GM12878 (cell line): Measurements from ENCODE around the gene KDM6A. TPM values are rescaled to one million over a fixed set of nuclear protein-coding genes. Genes with fewer than 3 reads are reported as not detected.

ENCODE experiments used
- ATAC-seq: fragments of 200-7000 bp; cut with Tn5 transposase; 3 replicates; pipeline ENCODE4 v1.9.1; 2020; ENCODE audit warnings: mild to moderate bottlenecking, moderate library complexity
- BruUV-seq: library from RNA; stranded (reverse); fragments of 400-500 nt; replicated peaks from 2 replicates; lab custom pipeline; 2021; lab: Mats Ljungman, UMichigan
- CTCF ChIA-PET: fragments of 300-600 bp; sonication (Branson Sonifier 250); formaldehyde crosslinking; extraction: SDS; loops from one replicate; lab custom pipeline; 2021; ENCODE audit warnings: inconsistent platforms; lab: Yijun Ruan, JAX
- POLR2A ChIA-PET: fragments of 350-600 bp; formaldehyde crosslinking; extraction: SDS; loops from one replicate; lab custom pipeline; 2021; ENCODE audit warnings: inconsistent platforms; lab: Charles Lee
- RAD21 ChIA-PET: fragments of 300-600 bp; sonication (Branson Sonifier 250); formaldehyde crosslinking; loops from one replicate; lab custom pipeline; 2023; ENCODE audit warnings: antibody characterized with exemption; ENCODE audit not compliant: unreplicated experiment; lab: Charles Lee
- SMC1A ChIA-PET: fragments of 300-600 bp; sonication (Branson Sonifier 250); formaldehyde crosslinking; loops from one replicate; lab custom pipeline; 2023; ENCODE audit not compliant: unreplicated experiment, uncharacterized antibody; lab: Charles Lee
- DNase-seq: peaks from one replicate; pipeline ENCODE4 v3.0.0-alpha.2; 2011; ENCODE audit warnings: low read depth, low spot score
- FAIRE-seq: peaks from 3 replicates; lab custom pipeline; 2011; peaks lifted over from hg19 to GRCh38; lab: Jason Lieb, UNC
- H2AFZ ChIP-seq: 2 replicates; pipeline ENCODE4 v1.6.0; 2011; ENCODE audit warnings: low read depth, low read length, control low read depth; ENCODE audit not compliant: control insufficient read depth
- H3K27ac ChIP-seq: 2 replicates; pipeline ENCODE4 v1.5.1; 2011; ENCODE audit warnings: control low read depth; ENCODE audit not compliant: control insufficient read depth, insufficient read depth
- H3K27me3 ChIP-seq, 2 experiments: replicated peaks in 1 of 2; 2 replicates each; pipeline versions ENCODE4 v1.6.0 to v1.6.1; 2011; ENCODE audit warnings: low read length in 1 of 2; ENCODE audit not compliant: control insufficient read depth in 2 of 2, insufficient read depth in 2 of 2
- H3K36me3 ChIP-seq, 2 experiments: 2 replicates each; pipeline ENCODE4 v1.5.1; 2011; ENCODE audit warnings: low read length in 1 of 2; ENCODE audit not compliant: control insufficient read depth in 2 of 2, insufficient read depth in 2 of 2
- H3K4me1 ChIP-seq: 2 replicates; pipeline ENCODE4 v1.6.1; 2011; ENCODE audit warnings: mild to moderate bottlenecking, low read length, moderate library complexity, mixed read lengths; ENCODE audit not compliant: control insufficient read depth, insufficient read depth
- H3K4me2 ChIP-seq: 2 replicates; pipeline ENCODE4 v1.6.0; 2011; ENCODE audit warnings: control low read depth; ENCODE audit not compliant: control insufficient read depth, insufficient read depth
- H3K4me3 ChIP-seq: fragments of 200-600 bp; sonication (generic); 2 replicates; pipeline ENCODE4 v1.5.1; 2016
- H3K79me2 ChIP-seq: 2 replicates; pipeline ENCODE4 v1.6.0; 2011; ENCODE audit warnings: low read length; ENCODE audit not compliant: control insufficient read depth, insufficient read depth
- H3K9ac ChIP-seq: 2 replicates; pipeline ENCODE4 v1.8.0; 2011; ENCODE audit warnings: low read length, control low read depth, mixed read lengths; ENCODE audit not compliant: control insufficient read depth, insufficient read depth
- H3K9me3 ChIP-seq: replicated peaks from 3 replicates; pipeline ENCODE4 v1.5.1; 2011; ENCODE audit warnings: mild to moderate bottlenecking, low read length; ENCODE audit not compliant: control insufficient read depth, insufficient read depth
- H4K20me1 ChIP-seq: 2 replicates; pipeline ENCODE4 v1.6.0; 2011; ENCODE audit not compliant: control insufficient read depth, insufficient read depth
- BCLAF1 ChIP-seq: fragments of 450-650 bp; IDR thresholded peaks from 2 replicates; pipeline ENCODE4 v1.6.1; 2017; ENCODE audit warnings: antibody characterized with exemption, mild to moderate bottlenecking, moderate library complexity
- CHD2 ChIP-seq: IDR thresholded peaks from 2 replicates; pipeline ENCODE4 v1.6.1; 2011; ENCODE audit warnings: low read depth, low read length, improper control_type of control experiment, borderline replicate concordance
- CHD4 ChIP-seq: fragments of 200-600 bp; sonication (generic); IDR thresholded peaks from 2 replicates; pipeline ENCODE4 v1.6.1; 2016; ENCODE audit warnings: mild to moderate bottlenecking
- FOXK2 ChIP-seq: fragments of 450-650 bp; IDR thresholded peaks from 2 replicates; pipeline ENCODE4 v1.6.1; 2017; ENCODE audit warnings: mild to moderate bottlenecking, moderate library complexity
- GABPA ChIP-seq: IDR thresholded peaks from 2 replicates; pipeline ENCODE4 v1.6.1; 2014; ENCODE audit warnings: antibody characterized with exemption, low read depth, mild to moderate bottlenecking, inconsistent platforms
- HCFC1 ChIP-seq: fragments of 150-350 bp; IDR thresholded peaks from 2 replicates; pipeline ENCODE4 v1.6.1; 2014; ENCODE audit warnings: low read length
- IKZF2 ChIP-seq, 2 experiments: fragments of 450-650 bp; IDR thresholded peaks; 2 replicates each; pipeline ENCODE4 v1.6.1; 2017; ENCODE audit warnings: mild to moderate bottlenecking in 2 of 2, moderate library complexity in 2 of 2
- JUNB ChIP-seq: IDR thresholded peaks from 2 replicates; pipeline ENCODE4 v1.6.1; 2016; ENCODE audit warnings: antibody characterized with exemption, mild to moderate bottlenecking
- MYC ChIP-seq: IDR thresholded peaks from 2 replicates; pipeline ENCODE4 v1.6.1; 2011; ENCODE audit warnings: mild to moderate bottlenecking, low read length, moderate library complexity, inconsistent platforms; ENCODE audit not compliant: insufficient read depth, insufficient replicate concordance, insufficient read length, severe bottlenecking
- NBN ChIP-seq: fragments of 450-650 bp; IDR thresholded peaks from 2 replicates; pipeline ENCODE4 v1.6.1; 2016
- NFIC ChIP-seq: IDR thresholded peaks from 2 replicates; pipeline ENCODE4 v1.6.1; 2012; ENCODE audit warnings: low read depth, mild to moderate bottlenecking, inconsistent platforms, low read length, moderate library complexity
- RAD21 ChIP-seq: IDR thresholded peaks from 2 replicates; pipeline ENCODE4 v1.6.1; 2011; ENCODE audit warnings: mild to moderate bottlenecking, low read depth, low read length, moderate library complexity; ENCODE audit not compliant: insufficient read depth
- RAD51 ChIP-seq: fragments of 450-650 bp; IDR thresholded peaks from 2 replicates; pipeline ENCODE4 v1.6.1; 2016; ENCODE audit warnings: moderate library complexity, mild to moderate bottlenecking, inconsistent platforms
- RBBP5 ChIP-seq: fragments of 200-600 bp; sonication (generic); conservative IDR thresholded peaks from 2 replicates; pipeline ENCODE4 v1.6.1; 2016
- RFX5 ChIP-seq: IDR thresholded peaks from 2 replicates; pipeline ENCODE4 v1.6.1; 2011; ENCODE audit warnings: low read depth, low read length, improper control_type of control experiment
- SIN3A ChIP-seq: IDR thresholded peaks from 2 replicates; pipeline ENCODE4 v1.6.1; 2012; ENCODE audit warnings: low read depth, low read length, improper control_type of control experiment
- SMAD5 ChIP-seq: IDR thresholded peaks from 2 replicates; pipeline ENCODE4 v1.6.1; 2016; ENCODE audit warnings: antibody characterized with exemption, low read depth
- SPI1 ChIP-seq: IDR thresholded peaks from 2 replicates; pipeline ENCODE4 v1.6.1; 2011; ENCODE audit warnings: low read depth, mild to moderate bottlenecking, low read length, moderate library complexity, borderline replicate concordance; ENCODE audit not compliant: insufficient read depth
- SREBF1 ChIP-seq: IDR thresholded peaks from 2 replicates; pipeline ENCODE4 v1.6.1; 2012; ENCODE audit warnings: mild to moderate bottlenecking, low read length
- SUZ12 ChIP-seq: fragments of 200-600 bp; sonication (generic); IDR thresholded peaks from one replicate; pipeline ENCODE4 v1.6.1; 2018; ENCODE audit warnings: antibody characterized with exemption, mild to moderate bottlenecking; ENCODE audit not compliant: unreplicated experiment
- TBL1XR1 ChIP-seq: IDR thresholded peaks from 2 replicates; pipeline ENCODE4 v1.6.1; 2012; ENCODE audit warnings: low read depth, low read length, improper control_type of control experiment
- TCF3 ChIP-seq: IDR thresholded peaks from 2 replicates; pipeline ENCODE4 v1.6.1; 2012; ENCODE audit warnings: low read depth, mild to moderate bottlenecking, low read length, borderline replicate concordance; ENCODE audit not compliant: insufficient read depth
- ZBED1 ChIP-seq: IDR thresholded peaks from 2 replicates; pipeline ENCODE4 v1.6.1; 2016; ENCODE audit warnings: borderline replicate concordance
- ZNF24 ChIP-seq: fragments of 450-650 bp; IDR thresholded peaks from 2 replicates; pipeline ENCODE4 v1.6.1; 2017; ENCODE audit warnings: antibody characterized with exemption, mild to moderate bottlenecking
- WGBS: methylation state at CpG from one replicate; pipeline ENCODE4 v1.1.6; 2016; ENCODE audit warnings: low lambda C conversion rate; ENCODE audit not compliant: insufficient replicate concordance, insufficient coverage; ENCODE audit errors: missing lambda C conversion rate; 5-methylcytosine and 5-hydroxymethylcytosine counted together
- in situ Hi-C: fragments of 300-500 bp; cut with MboI; formaldehyde crosslinking; loops from 9 replicates; pipeline ENCODE4 v1.14.3; 2018; ENCODE audit warnings: mixed read lengths
- intact Hi-C: fragments of 100-400 bp; cut with micrococcal nuclease; formaldehyde crosslinking; loops from one replicate; pipeline ENCODE4 v1.14.2; 2022; ENCODE audit not compliant: unreplicated experiment
- polyA plus RNA-seq, 11 experiments: library from polyadenylated mRNA; depleted of rRNA in 4 of 11; unstranded in 6 of 11; stranded (reverse) in 5 of 11; fragments of >200 nt; fragmentation: Nextera tagmentation in 4 of 11; fragmentation: Illumina TruSeq in 1 of 11; extraction: Ambion mirVana in 4 of 11; extraction: Trizol in 1 of 11; gene quantifications; 1 replicate in 1 of 11; 2 replicates in 10 of 11; pipeline versions ENCODE4 v1.2.1 to v1.2.3, GENCODE V29; 2011 to 2016; ENCODE audit warnings: inconsistent platforms in 2 of 11, missing spikeins in 2 of 11, low read depth in 1 of 11
- total RNA-seq, 4 experiments: library from RNA; depleted of rRNA in 3 of 4; stranded (reverse); fragments of >200 nt in 3 of 4; fragmentation: Illumina TruSeq in 1 of 4; extraction: Trizol in 1 of 4; gene quantifications; 2 replicates each; pipeline versions ENCODE4 v1.2.1 to v1.2.3, GENCODE V29; 2013 to 2021

The KDM6A gene
- total and polyA plus RNA-seq, 10 of the 15 experiments (the other 5 are each of a cell fraction or from before 2014, with no cell fraction given) = 7.9 to 29.0 (median 20.4) TPM

DNA sequence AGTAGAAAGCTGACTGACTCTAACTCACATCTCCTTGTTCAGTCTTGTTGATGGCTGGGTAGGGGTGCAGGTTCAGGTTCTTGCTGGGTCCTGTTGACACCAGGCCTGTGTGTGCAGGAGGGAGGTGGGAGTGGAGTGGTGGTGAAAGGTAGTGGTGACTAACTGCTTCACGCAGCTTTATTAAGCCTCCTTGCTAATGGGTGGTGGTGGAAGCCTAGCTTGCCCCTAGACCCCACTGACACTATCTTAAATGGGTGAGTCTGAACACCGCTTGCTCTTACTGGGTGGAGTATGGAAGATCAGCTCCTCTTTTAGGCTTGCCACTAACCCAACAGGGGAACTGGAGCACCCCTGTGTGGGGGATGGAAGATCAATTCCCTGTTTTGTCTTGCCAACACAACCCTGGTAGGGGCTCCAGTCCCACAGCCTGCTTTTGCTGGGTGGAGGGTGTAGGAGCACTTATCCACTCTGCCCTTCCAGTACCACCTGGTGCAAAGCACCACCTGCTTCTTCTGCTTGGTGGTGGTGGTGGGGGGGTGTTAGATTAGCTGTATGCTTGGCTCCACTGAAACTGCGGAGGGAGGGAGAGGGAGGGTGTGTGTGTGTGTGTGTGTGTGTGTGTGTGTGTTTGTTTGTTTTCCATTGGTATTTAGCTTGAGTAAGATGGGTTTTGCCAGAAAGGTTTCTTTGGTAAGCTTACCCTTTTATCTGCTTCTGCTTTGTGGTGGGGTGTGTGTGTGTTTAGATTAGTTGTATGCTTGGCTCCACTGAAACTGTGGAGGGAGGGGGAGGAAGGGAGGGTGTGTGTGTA lies 25.6 kb downstream of the KDM6A start:
- POLR2A ChIA-PET = interaction anchor here (0.6 to 3.2 kb wide), 11 partner anchors 9 to 260 kb away, joined by 3 to 24 read pairs (median 3); partner anchors contain the start of gene KDM6A
- intact Hi-C loops (no loop called here), in situ Hi-C loops (loop anchor here (25.0 kb wide), 2 partner anchors 164 to 864 kb away; no protein-coding TSS in a partner anchor)
- FAIRE-seq (no peak), ATAC-seq (peak; percentile 74), DNase-seq (no peak)
- peak overlapping the region; percentile 70 for H3K27ac ChIP-seq
- RAD21 ChIA-PET = interaction anchor here (0.7 to 2.4 kb wide), 13 partner anchors 9 to 174 kb away, joined by 3 to 16 read pairs (median 4); partner anchors contain the start of gene KDM6A
- H3K4me3 ChIP-seq = no peak overlapping the region; the same call in 1 of the 2 replicates
- no peaks in the 10 kb centered on the region for H3K36me3 ChIP-seq
- 49% methylated on average over 3 of the region's 3 CpGs for WGBS
- H3K9me3 ChIP-seq = peaks cover 2% of the 10 kb centered on the region; the same call in 2 of the 3 replicates
- SMC1A ChIA-PET = interaction anchor here (0.8 to 5.1 kb wide), 19 partner anchors 8 to 177 kb away, joined by 3 to 50 read pairs (median 4); partner anchors contain the start of gene KDM6A
- peaks cover 4% of the 10 kb centered on the region; the same call in 1 of the 2 replicates for H4K20me1 ChIP-seq
- H2AFZ ChIP-seq = no peak overlapping the region
- H3K9ac ChIP-seq = 0 out of 2 replicates have a peak overlapping the region, but pooled peaks have one; percentile 12
- no TSS peak for BruUV-seq
- H3K79me2 ChIP-seq = peaks cover 86% of the 10 kb centered on the region
- peaks cover 16% of the 10 kb centered on the region for H3K4me1 ChIP-seq
- H3K27me3 ChIP-seq = no peaks in the 10 kb centered on the region
- H3K4me2 ChIP-seq = peak overlapping the region; percentile 61
- CTCF ChIA-PET = interaction anchor here (0.6 to 2.6 kb wide), 10 partner anchors 9 to 172 kb away, joined by 3 to 12 read pairs (median 4); no protein-coding TSS in a partner anchor
- TF ChIP-seq NBN (peak; percentile 98), NFIC (no peak), SUZ12 (no peak), RBBP5 (no peak), FOXK2 (no peak), SREBF1 (no peak), TBL1XR1 (no peak), HCFC1 (no peak), ZBED1 (no peak), SMAD5 (no peak), TCF3 (0 out of 2 replicates have a peak, but pooled peaks have one; percentile 12), CHD2 (no peak), IKZF2 (IDR thresholded peaks at IDR 0.05) (peak in 1 of 2 experiments; percentile 84; a peak in 2 of 4 replicates), MYC (no peak), RAD21 (no peak), SPI1 (no peak), SIN3A (no peak), GABPA (no peak), CHD4 (no peak), RFX5 (no peak), BCLAF1 (no peak), ZNF24 (no peak), RAD51 (no peak), JUNB (no peak)
